Measurements from ENCODE around the gene RXRA. TPM values are rescaled to one million over a fixed set of nuclear protein-coding genes. Genes with fewer than 3 reads are reported as not detected.

RXRA gene
- total RNA-seq, 6 donors from 2014 or later: 43.8 to 92.7 (median 74.1) TPM

DNA sequence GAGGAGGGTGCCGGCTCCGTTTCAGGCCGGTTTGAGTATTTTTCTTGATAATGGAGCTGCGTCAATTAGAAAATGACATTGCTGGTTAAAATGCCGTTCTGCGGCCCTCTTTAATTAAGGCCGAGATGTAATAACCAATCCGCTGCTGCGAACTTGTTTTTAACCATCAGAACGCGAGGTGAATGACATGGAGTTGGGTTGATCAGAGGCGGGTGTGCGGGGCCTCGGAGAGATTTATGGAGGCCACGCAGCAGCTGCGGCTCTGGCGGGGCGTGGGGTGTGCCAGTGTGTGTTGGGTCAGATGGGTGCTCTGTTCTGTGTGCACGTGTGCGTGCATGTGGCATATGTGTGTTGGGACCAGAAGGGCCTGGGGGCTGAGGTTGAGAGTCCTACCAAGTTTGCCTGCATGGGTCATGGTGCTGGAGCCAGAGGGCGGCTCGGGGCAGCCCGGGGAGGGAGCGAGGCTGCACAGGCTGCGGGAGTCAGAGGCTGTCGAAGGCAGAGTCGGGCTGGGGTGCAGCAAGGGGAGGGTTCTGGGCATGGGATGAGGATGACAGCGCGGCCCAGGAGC is 25.4 kb downstream of the RXRA start:
- Histone ChIP-seq H3K27me3 (no peaks in the 10 kb centered on the region), H3K9me3 (no peaks in the 10 kb centered on the region), H3K4me3 (no peak overlapping the region), H3K27ac (no peak overlapping the region), H3K4me1 (peaks cover 31 to 84% (median 45%) of the 10 kb centered on the region in 4 donors), H3K36me3 (peaks cover 0 to 4% (median 2%) of the 10 kb centered on the region in 4 donors)
- no peak for DNase-seq
- 94 to 97% methylated on average over 22 to 29 of the region's 29 CpGs for WGBS, 2 donors
- no peak for TF ChIP-seq POLR2AphosphoS5 (IDR thresholded peaks at IDR 0.05)
- TF ChIP-seq, protein P1, sequence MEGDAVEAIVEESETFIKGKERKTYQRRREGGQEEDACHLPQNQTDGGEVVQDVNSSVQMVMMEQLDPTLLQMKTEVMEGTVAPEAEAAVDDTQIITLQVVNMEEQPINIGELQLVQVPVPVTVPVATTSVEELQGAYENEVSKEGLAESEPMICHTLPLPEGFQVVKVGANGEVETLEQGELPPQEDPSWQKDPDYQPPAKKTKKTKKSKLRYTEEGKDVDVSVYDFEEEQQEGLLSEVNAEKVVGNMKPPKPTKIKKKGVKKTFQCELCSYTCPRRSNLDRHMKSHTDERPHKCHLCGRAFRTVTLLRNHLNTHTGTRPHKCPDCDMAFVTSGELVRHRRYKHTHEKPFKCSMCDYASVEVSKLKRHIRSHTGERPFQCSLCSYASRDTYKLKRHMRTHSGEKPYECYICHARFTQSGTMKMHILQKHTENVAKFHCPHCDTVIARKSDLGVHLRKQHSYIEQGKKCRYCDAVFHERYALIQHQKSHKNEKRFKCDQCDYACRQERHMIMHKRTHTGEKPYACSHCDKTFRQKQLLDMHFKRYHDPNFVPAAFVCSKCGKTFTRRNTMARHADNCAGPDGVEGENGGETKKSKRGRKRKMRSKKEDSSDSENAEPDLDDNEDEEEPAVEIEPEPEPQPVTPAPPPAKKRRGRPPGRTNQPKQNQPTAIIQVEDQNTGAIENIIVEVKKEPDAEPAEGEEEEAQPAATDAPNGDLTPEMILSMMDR (IDR thresholded peaks at IDR 0.05): no peak
- no peak for ATAC-seq (ENCODE audit: low FRiP score in 2 of 2)

DNA sequence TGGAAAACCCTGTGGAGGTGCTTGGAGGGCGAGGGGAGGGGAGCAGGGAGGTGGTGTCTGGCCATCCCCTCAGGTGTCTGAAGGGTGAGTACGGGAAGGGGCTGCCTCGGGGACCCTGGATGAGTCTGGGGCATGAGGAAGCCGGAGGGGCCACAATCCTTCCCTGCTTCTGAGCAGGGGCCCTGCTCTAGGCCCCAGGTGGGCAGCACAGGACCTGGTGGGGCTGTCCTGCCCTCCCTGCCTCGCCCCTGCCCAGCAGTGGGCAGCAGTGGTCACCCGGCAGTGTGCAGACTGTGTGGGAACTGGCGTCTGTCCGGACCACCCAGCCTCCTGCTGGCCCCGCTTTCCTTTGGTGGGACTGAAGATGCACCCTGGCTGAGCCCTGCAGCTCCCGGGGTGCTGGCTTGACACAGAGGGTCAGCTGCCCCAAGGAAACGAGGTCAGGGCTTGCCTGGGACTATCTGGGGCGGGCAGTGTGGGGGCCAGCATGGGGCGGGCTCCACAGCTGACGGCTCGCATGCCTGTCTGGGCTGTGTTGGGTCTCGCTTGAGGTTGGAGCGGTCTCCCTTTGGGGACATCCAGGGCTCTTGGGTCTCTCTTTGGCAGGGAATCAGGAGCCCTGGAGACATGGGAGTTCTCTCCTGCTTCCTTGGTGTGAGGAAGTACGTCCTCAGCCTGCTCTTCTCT is 26.1 kb downstream of the RXRA start:
- 87 to 93% methylated on average over 4 to 14 of the region's 18 CpGs for WGBS, 2 donors
- Histone ChIP-seq H3K27me3 (no peaks in the 10 kb centered on the region), H3K36me3 (peaks cover 0 to 4% (median 2%) of the 10 kb centered on the region in 4 donors), H3K9me3 (no peaks in the 10 kb centered on the region), H3K4me1 (peaks cover 33 to 84% (median 51%) of the 10 kb centered on the region in 4 donors), H3K27ac (peak overlapping the region in 1 of 4 donors; percentile 35), H3K4me3 (no peak overlapping the region)
- TF ChIP-seq, protein P1 (IDR thresholded peaks at IDR 0.05): no peak
- no peak for TF ChIP-seq POLR2A (IDR thresholded peaks at IDR 0.05)
- no peak for TF ChIP-seq POLR2AphosphoS5 (IDR thresholded peaks at IDR 0.05)
- no peak for TF ChIP-seq EP300 (IDR thresholded peaks at IDR 0.05)
- ATAC-seq (ENCODE audit: low FRiP score in 2 of 2) (no peak), DNase-seq (no peak)

DNA sequence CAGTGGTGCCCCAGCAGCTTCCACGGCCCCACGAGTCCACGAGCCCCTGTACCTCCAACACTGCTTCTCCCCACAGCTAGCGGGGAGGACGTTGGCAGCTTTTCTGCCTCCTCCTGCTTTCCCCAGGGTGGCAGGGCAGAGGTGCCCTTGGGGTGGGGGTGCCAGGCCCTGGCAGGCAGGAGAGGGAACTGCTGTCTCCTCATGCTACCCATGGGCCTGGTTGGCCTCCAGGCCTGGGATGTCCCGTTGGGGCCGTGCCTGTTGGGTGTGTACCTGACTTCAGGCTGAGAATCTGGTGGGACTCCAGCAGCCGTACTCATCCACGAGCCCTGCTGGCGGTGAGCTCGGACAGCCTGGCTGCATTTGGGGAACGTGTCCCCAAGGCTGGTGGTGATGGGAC is 27.3 kb downstream of the RXRA start:
- 88 to 90% methylated on average over 5 to 9 of the region's 12 CpGs for WGBS, 2 donors
- TF ChIP-seq POLR2A (IDR thresholded peaks at IDR 0.05) (no peak), EP300 (IDR thresholded peaks at IDR 0.05) (no peak), POLR2AphosphoS5 (IDR thresholded peaks at IDR 0.05) (no peak)
- TF ChIP-seq, protein P1 (IDR thresholded peaks at IDR 0.05): no peak
- Histone ChIP-seq H3K36me3 (peaks cover 0 to 4% (median 1%) of the 10 kb centered on the region in 4 donors), H3K4me1 (peaks cover 44 to 86% (median 62%) of the 10 kb centered on the region in 4 donors), H3K27ac (no peak overlapping the region), H3K9me3 (no peaks in the 10 kb centered on the region), H3K27me3 (no peaks in the 10 kb centered on the region), H3K4me3 (no peak overlapping the region)
- ATAC-seq (ENCODE audit: low FRiP score in 2 of 2): no peak
- no peak for DNase-seq

DNA sequence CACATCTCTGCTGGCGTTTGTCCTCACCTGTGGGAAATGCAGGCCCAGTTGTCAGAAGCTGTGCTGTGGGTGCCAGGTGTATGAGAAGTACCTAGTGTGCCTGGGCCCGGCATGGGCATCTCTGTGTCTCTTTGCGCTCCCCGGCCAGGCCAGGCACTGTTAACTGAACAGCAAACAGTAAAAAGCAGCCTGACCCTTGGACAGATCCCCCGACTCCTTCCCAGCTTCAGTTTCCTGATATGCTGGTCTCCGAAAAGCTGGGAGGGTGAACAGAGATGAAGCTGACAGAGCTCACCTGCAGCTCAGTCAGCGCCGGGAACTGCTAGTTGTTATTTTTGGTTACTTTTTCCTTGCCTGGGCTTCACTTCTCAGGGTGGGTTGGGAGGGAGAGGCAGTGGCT is 28.9 kb downstream of the RXRA start:
- WGBS, 2 donors: 48 to 76% methylated on average over 4 to 8 of the region's 8 CpGs
- H3K9me3 ChIP-seq: no peaks in the 10 kb centered on the region
- H3K27me3 ChIP-seq: no peaks in the 10 kb centered on the region
- ATAC-seq (ENCODE audit: low FRiP score in 2 of 2) (no peak), DNase-seq (no peak)
- no peak overlapping the region for H3K4me3 ChIP-seq
- peak overlapping the region in 3 of 4 donors; percentile 69 to 78 (median 78) for H3K27ac ChIP-seq
- H3K36me3 ChIP-seq: no peaks in the 10 kb centered on the region
- peaks cover 53 to 86% (median 69%) of the 10 kb centered on the region in 4 donors for H3K4me1 ChIP-seq
- TF ChIP-seq POLR2AphosphoS5 (IDR thresholded peaks at IDR 0.05): no peak
- TF ChIP-seq POLR2A (IDR thresholded peaks at IDR 0.05): no peak
- TF ChIP-seq, protein P1 (IDR thresholded peaks at IDR 0.05): no peak

Measured in upper lobe of left lung (tissue), 6 donors.